Activated B cell treated with CpG ODN at 0.5 μM for 24 hours (primary cell): ENCODE data around the gene PRSS21. TPM values are rescaled to one million over a fixed set of nuclear protein-coding genes. Genes with fewer than 3 reads are reported as not detected.

Experiments used
- ATAC-seq: fragments of 200-7000 bp; cut with Tn5 transposase; one replicate; pipeline ENCODE4 v1.10.0; 2021; ENCODE audit warnings: low read depth, mild to moderate bottlenecking, moderate library complexity
- CTCF ChIA-PET: fragments of 350-600 bp; sonication (Branson Sonifier 250); formaldehyde crosslinking; loops from one replicate; lab custom pipeline; 2021; ENCODE audit warnings: antibody characterized with exemption; lab: Charles Lee
- POLR2A ChIA-PET: fragments of 350-600 bp; sonication (Branson Sonifier 250); formaldehyde crosslinking; loops from one replicate; lab custom pipeline; 2021; ENCODE audit warnings: antibody characterized with exemption; lab: Charles Lee
- DNase-seq: peaks from one replicate; pipeline ENCODE4 v3.0.0; 2022
- H3K27ac Mint-ChIP-seq: one replicate; pipeline ENCODE4 v1.8.0; 2020; ENCODE audit warnings: mixed read lengths
- H3K27me3 Mint-ChIP-seq: one replicate; pipeline ENCODE4 v1.8.0; 2021; ENCODE audit warnings: mixed read lengths
- H3K36me3 Mint-ChIP-seq: one replicate; pipeline ENCODE4 v1.8.0; 2021; ENCODE audit warnings: low read depth, mixed read lengths
- H3K4me1 Mint-ChIP-seq: one replicate; pipeline ENCODE4 v1.8.0; 2021; ENCODE audit warnings: mixed read lengths
- H3K4me3 Mint-ChIP-seq: one replicate; pipeline ENCODE4 v1.8.0; 2020; ENCODE audit warnings: mild to moderate bottlenecking, mixed read lengths
- H3K9me3 Mint-ChIP-seq: one replicate; pipeline ENCODE4 v1.8.0; 2020; ENCODE audit warnings: mixed read lengths
- intact Hi-C: fragments of 100-400 bp; cut with micrococcal nuclease; formaldehyde crosslinking; loops from one replicate; pipeline ENCODE4 v1.15.1; 2024
- total RNA-seq: library from RNA; stranded (reverse); gene quantifications from 2 replicates; pipeline ENCODE4 v1.2.3, GENCODE V29; 2022
- TF ChIP-seq, protein P1 (sequence below): fragments of 200-600 bp; IDR thresholded peaks from one replicate; pipeline ENCODE4 v1.8.0; 2022; ENCODE audit warnings: antibody characterized with exemption, mild to moderate bottlenecking

The PRSS21 gene
- total RNA-seq, 1 donor from 2014 or later = 2.4 TPM

DNA sequence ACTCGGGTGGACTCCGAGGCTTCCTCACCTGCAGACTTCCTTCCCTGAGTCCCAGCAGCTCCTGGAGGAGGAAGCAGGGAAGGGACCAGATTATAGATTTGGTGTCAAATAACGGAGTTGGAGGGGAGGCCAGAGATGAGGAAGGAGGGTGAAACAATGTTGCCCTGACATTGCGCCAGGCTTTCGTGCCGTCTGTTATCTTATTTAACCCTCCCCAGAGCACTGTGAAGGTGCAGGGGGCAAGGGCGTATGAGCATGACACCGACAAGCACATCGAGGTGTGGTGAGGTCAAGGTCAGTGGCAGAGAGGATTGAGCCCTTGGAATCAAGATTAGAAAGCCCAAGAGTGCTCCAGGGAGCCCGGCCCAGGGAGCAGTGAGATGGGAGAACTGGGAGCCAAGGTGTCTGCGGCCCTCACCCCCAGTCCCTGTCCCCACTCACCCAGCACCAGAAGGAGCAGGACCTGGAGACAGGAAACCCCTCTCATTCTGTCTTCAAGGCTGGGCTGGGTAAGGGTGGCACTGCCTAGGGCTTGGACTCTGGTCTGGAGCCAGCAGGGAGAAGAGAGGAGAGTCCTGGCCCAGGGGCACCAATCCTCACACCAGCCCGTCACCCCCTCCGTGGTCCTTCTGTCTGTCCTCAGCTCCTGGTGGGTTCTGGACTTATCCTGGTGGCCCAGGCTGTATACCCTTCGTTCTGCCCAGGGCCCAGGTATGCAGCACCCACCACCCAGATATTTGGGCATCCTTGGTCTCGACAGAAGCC lies 30.8 kb upstream of the PRSS21 start:
- POLR2A ChIA-PET = interaction anchor here (1.5 kb wide), 1 partner anchor 9 kb away, joined by 4 read pairs; the partner anchor contains the start of gene ELOB

DNA sequence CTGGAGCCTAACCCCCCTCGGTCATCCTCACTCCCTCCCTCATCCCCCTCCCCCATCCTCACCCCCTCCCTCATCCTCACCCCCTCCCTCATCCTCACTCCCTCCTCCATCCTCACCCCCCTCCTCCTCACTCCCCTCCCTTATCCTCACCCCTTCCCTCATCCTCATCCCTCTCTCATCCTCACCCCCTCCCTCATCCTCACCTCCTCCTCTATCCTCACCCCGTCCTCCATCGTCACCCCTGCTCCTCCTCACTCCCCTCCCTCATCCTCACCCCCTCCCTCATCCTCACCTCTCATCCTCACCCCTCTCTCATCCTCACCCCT lies 30.2 kb upstream of the PRSS21 start:
- ChIA-PET CTCF (no interaction called here), POLR2A (no interaction called here)
- H3K27me3 Mint-ChIP-seq = peaks cover 31% of the 10 kb centered on the region
- H3K4me3 Mint-ChIP-seq = no peak overlapping the region
- intact Hi-C loops = no loop called here
- H3K36me3 Mint-ChIP-seq = no peaks in the 10 kb centered on the region
- H3K27ac Mint-ChIP-seq = no peak overlapping the region
- H3K9me3 Mint-ChIP-seq = no peaks in the 10 kb centered on the region
- no peak for DNase-seq
- ATAC-seq = no peak
- TF ChIP-seq, protein P1, sequence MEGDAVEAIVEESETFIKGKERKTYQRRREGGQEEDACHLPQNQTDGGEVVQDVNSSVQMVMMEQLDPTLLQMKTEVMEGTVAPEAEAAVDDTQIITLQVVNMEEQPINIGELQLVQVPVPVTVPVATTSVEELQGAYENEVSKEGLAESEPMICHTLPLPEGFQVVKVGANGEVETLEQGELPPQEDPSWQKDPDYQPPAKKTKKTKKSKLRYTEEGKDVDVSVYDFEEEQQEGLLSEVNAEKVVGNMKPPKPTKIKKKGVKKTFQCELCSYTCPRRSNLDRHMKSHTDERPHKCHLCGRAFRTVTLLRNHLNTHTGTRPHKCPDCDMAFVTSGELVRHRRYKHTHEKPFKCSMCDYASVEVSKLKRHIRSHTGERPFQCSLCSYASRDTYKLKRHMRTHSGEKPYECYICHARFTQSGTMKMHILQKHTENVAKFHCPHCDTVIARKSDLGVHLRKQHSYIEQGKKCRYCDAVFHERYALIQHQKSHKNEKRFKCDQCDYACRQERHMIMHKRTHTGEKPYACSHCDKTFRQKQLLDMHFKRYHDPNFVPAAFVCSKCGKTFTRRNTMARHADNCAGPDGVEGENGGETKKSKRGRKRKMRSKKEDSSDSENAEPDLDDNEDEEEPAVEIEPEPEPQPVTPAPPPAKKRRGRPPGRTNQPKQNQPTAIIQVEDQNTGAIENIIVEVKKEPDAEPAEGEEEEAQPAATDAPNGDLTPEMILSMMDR = no peak
- H3K4me1 Mint-ChIP-seq = peaks cover 7% of the 10 kb centered on the region

More for the DNA sequence above, 30.8 kb upstream of the PRSS21 start:
- H3K27me3 Mint-ChIP-seq = peaks cover 31% of the 10 kb centered on the region
- no peaks in the 10 kb centered on the region for H3K36me3 Mint-ChIP-seq
- ATAC-seq = no peak
- no peaks in the 10 kb centered on the region for H3K9me3 Mint-ChIP-seq
- peak overlapping the region; percentile 35 for H3K4me3 Mint-ChIP-seq
- TF ChIP-seq, protein P1 = no peak
- CTCF ChIA-PET = no interaction called here
- no peak for DNase-seq
- intact Hi-C loops = no loop called here
- no peak overlapping the region for H3K27ac Mint-ChIP-seq
- peaks cover 7% of the 10 kb centered on the region for H3K4me1 Mint-ChIP-seq

DNA sequence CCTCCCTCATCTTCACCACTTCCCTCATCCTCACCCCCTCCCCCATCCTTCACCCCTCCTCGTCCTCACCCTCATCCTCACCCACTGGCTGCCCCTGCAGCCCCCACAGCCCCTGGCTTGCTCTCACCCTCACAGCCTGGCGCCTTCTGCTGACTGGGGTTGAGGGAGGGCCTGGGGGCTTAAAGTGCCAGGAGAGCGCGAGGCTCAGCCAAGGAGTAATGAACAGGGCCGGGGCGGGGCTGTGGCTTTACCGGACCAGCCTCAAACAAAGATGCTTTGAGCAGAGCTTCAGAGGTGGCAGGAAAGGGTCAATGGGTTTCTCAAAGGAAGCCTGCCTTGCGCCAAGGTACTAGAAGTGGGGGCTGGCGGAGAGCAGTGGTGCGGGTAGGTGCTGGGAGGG lies 29.6 kb upstream of the PRSS21 start, which contains the start of gene PRSS33:
PRSS33 (minus strand) TSS at position 155 of the 400 bp plus-strand sequence. CDS start 1,013 bp downstream, outside the sequence.
- ChIA-PET POLR2A (interaction anchor here (0.7 kb wide), 1 partner anchor 10 kb away, joined by 3 read pairs; no protein-coding TSS in a partner anchor), CTCF (no interaction called here)
- DNase-seq (no peak), ATAC-seq (no peak)
- Mint-ChIP-seq H3K4me3 (no peak within 1 kb of the TSS), H3K4me1 (peaks cover 7% of the 10 kb centered on the region), H3K27me3 (peaks cover 37% of the 10 kb centered on the region), H3K36me3 (no peaks in the 10 kb centered on the region), H3K9me3 (no peaks in the 10 kb centered on the region), H3K27ac (no peak within 1 kb of the TSS)
- TF ChIP-seq, protein P1 = no peak
- intact Hi-C loops = no loop called here

DNA sequence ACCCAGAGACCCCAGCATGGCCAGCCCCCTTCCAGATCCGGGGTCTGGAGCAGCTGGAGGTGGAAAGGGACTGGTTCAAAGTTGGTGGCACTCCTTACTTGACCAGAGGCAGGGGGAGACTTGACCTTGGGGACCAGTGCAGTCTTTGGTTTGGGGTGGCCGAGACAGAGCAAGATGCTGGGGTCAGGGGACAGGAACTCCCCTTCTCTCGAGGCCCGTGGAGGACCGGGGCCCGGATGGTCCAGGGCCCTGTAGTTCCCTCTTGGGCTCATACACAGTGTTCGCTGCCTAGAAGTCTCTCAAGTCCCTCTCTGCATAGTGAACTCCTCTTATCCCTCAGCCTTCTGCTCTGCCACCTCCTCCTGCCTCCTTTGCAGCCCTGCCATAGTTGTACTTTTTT lies 29.1 kb upstream of the PRSS21 start:
- H3K27me3 Mint-ChIP-seq = peaks cover 39% of the 10 kb centered on the region
- ChIA-PET POLR2A (interaction anchor here (0.7 kb wide), 1 partner anchor 10 kb away, joined by 3 read pairs; no protein-coding TSS in a partner anchor), CTCF (no interaction called here)
- H3K36me3 Mint-ChIP-seq = no peaks in the 10 kb centered on the region
- TF ChIP-seq, protein P1 = no peak
- ATAC-seq (no peak), DNase-seq (no peak)
- peaks cover 7% of the 10 kb centered on the region for H3K4me1 Mint-ChIP-seq
- H3K27ac Mint-ChIP-seq = no peak overlapping the region
- H3K9me3 Mint-ChIP-seq = no peaks in the 10 kb centered on the region
- no peak overlapping the region for H3K4me3 Mint-ChIP-seq
- intact Hi-C loops = no loop called here

DNA sequence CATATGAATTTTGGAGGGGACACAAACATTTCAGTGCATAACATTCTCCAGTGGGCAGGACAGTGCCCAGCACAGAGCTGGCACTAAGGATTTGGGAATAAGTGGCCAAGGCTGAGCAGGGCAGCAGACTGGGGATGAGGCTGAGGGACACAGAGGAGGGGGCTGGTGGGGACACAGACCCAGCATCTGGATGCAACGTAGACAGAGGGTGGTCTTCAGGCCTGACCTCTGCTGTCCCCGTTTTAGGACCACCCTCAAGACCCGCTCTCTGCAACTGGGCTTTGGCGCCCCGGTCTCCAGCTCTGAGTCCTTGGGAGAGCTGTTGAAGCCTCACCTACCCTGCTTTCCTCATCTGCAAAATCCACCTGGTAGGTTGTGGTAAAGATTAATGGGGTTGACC lies 26.4 kb upstream of the PRSS21 start:
- TF ChIP-seq, protein P1 = no peak
- ChIA-PET POLR2A (no interaction called here), CTCF (no interaction called here)
- peaks cover 51% of the 10 kb centered on the region for H3K27me3 Mint-ChIP-seq
- peaks cover 4% of the 10 kb centered on the region for H3K4me1 Mint-ChIP-seq
- intact Hi-C loops = no loop called here
- no peak overlapping the region for H3K27ac Mint-ChIP-seq
- H3K9me3 Mint-ChIP-seq = no peaks in the 10 kb centered on the region
- ATAC-seq (no peak), DNase-seq (no peak)
- H3K4me3 Mint-ChIP-seq = no peak overlapping the region
- no peaks in the 10 kb centered on the region for H3K36me3 Mint-ChIP-seq
